ENCODE results near the gene CHRM4.
"Not testable (repeated sequence)": the region's sequence is repeated elsewhere in the genome, so short reads cannot be mapped to it uniquely, and the experiment has no call there.

Gene CHRM4

DNA sequence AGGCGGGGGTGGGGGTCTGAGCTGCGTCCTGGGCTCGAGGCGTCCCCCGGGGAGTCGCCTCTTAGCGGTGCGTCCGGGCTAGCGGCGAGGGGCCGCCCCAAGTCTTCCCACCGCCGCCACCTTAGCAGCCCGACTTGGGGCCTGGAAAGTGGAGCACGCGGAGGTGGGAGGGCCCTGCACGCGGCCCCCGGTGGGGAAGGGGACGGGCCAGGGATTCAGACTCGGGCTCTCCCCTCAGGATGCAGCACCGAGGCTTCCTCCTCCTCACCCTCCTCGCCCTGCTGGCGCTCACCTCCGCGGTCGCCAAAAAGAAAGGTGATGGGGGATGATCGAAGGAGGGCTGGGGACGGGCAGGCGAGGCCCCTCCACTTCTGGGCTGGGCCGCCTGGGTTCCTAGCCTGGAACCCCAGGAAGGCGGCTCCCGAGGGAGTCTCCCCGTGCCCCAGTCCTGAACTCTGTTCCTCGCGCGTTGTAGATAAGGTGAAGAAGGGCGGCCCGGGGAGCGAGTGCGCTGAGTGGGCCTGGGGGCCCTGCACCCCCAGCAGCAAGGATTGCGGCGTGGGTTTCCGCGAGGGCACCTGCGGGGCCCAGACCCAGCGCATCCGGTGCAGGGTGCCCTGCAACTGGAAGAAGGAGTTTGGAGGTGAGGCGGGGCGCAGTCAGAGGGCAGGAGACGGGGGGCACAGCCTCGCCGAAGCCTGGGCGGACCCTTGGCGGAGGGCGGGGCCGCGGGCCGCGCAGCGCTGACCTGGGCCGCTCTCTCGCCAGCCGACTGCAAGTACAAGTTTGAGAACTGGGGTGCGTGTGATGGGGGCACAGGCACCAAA is 9.5 kb downstream of the CHRM4 start:
- peak; percentile 48 for DNase-seq (ENCODE audit: low spot score)

DNA sequence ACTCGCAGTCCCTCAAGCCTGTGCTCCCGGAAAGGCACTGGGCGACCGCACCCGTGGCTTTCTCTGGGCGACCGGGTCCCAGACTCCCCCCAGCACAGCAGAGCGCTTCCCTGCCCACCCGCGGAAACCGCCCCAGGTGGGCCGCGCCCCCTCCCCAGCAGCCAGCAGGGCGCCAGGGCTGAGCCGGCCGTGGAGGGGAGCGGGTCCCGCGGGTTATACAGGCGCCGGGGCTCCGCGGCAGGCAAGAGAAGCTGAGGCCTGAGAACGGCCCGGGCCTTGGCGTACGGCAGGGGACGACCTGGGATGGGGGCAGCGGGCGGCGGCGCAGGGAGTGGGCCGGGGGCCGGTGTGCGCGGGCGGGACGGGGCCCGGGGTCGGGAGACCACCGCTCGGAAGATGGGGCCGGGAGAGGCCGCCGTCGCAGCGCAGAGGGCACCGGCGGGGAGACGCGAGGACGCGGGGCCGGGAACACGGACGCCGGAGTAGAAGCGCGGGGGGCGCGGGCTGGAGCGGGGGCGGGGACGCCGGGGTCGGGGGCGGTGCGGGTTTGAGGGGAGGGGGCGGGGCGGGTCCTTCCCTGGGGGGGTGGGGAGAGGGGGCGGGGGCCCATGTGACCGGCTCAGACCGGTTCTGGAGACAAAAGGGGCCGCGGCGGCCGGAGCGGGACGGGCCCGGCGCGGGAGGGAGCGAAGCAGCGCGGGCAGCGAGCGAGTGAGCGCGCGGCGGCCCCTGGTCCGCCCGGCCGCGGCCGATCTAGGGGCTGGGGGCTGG is 10.3 kb downstream of the CHRM4 start, which contains the start of gene MDK:
MDK (plus strand) TSS at position 622 of the 771 bp plus-strand sequence. CDS start 389 bp downstream, outside the sequence.
- DNase-seq (ENCODE audit: low spot score), result peak; percentile 53

DNA sequence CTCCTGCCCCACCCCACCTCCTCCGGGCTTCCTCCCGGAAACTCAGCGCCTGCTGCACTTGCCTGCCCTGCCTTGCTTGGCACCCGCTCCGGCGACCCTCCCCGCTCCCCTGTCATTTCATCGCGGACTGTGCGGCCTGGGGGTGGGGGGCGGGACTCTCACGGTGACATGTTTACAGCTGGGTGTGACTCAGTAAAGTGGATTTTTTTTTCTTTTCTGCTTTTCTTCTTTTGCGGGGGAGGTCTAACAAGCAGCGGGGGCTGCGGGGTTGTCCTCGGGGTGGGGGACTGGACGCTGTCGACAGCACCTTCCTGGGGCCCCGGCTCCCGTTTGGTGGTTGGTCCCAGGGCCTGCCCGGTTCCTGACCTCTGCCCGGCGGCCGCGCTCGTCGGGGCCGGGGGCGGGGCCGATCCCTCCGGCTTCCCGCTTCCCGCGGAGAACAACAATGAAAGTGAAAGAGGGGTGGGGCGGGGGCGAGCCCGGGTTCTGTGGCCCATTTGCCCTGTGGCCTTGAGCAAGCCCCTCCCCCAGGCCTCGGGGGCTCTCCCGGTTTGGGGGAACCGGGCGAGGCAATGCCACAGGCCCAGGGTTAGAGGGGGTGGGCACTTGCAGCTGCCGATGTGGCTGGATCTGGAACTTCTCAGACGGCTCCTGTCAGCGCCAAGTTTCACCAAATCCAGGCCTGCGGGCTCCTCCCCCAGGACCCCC is 11.1 kb downstream of the CHRM4 start:
- peak; percentile 72 for DNase-seq (ENCODE audit: low spot score)

DNA sequence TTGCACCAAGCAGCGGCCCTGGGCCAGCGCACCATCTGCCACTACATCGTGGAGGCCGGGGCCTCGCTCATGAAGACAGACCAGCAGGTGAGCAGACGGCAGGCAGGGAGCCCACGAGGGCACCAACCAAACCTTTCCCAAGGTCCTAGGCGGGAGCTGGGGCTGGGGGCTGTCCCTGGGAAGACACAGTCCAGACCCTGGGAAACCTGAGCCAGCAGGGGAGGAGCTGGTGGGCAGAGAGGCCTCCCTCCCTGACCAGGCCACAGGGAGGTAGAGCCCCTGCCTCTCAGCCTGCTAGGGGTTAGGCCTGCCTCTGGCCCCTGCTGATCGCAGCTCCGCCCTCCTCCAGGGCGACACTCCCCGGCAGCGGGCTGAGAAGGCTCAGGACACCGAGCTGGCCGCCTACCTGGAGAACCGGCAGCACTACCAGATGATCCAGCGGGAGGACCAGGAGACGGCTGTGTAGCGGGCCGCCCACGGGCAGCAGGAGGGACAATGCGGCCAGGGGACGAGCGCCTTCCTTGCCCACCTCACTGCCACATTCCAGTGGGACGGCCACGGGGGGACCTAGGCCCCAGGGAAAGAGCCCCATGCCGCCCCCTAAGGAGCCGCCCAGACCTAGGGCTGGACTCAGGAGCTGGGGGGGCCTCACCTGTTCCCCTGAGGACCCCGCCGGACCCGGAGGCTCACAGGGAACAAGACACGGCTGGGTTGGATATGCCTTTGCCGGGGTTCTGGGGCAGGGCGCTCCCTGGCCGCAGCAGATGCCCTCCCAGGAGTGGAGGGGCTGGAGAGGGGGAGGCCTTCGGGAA is 11.9 kb downstream of the CHRM4 start:
- DNase-seq (ENCODE audit: low spot score), result not testable (repeated sequence)

DNA sequence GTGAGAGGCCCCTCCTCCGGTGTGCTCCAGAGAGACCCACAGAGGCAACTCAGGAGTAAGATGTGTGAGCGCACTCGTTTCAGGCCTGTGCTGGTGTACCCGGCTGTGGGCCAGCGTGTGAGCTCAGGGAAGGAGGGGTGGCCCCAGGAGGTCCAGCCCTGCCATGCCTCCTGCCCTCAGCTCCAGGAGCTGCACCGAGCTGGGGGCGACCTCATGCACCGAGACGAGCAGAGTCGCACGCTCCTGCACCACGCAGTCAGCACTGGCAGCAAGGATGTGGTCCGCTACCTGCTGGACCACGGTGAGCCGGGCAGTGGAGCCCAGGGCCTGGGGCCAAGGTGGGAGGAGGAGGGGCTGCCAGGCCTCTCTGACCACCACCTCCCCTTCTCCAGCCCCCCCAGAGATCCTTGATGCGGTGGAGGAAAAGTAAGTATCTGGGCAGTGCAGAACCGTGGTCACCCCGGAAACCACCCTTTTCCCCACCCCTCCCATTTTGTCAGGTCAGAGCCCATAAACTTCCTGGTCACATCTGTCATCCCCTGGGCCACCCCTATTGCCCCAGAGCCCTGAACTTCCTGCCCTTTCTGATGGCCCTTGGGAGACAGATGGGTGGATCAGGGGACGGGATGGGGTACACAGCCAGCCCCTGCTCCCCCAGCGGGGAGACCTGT is 12.6 kb downstream of the CHRM4 start:
- no peak for DNase-seq (ENCODE audit: low spot score)

DNA sequence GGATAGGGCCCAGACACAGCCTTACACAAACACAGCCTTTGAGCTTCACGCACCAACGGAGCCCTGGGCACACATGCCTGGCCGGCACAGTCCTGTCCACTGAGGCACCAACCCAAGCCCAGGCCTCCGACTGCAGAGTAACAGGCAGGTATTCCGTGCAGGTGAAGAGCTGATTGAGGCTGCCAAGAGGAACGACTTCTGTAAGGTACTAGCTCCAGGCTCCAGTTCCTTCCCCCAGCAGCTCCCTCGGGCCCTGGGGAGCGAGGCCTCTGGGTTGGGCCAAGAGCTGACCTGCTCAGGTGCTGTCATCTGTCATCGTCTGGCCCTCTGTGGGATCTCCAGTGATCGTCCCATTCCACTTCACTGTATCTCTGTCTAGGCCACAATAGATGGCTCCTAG is 13.3 kb downstream of the CHRM4 start:
- no peak for DNase-seq (ENCODE audit: low spot score)

DNA sequence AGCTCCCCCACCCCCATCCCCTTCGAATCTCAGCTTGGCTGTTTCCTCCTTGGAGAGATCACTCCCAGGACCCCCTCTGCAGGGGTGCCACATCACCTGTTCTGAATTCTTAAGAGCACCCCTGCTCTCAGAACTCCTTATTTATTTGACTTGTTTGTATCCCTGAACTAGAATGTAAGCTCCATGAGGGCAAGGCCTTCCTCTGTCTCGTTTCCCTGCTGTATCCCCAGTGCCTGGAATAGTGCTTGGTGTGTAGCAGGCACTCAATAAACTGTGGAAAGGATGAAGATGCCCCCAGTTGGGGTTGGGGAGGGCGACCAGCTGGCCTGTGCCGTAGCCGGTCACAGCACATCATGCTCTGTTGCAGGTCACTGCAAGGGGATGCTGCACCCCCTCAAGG is 13.7 kb downstream of the CHRM4 start:
- no peak for DNase-seq (ENCODE audit: low spot score)

DNA sequence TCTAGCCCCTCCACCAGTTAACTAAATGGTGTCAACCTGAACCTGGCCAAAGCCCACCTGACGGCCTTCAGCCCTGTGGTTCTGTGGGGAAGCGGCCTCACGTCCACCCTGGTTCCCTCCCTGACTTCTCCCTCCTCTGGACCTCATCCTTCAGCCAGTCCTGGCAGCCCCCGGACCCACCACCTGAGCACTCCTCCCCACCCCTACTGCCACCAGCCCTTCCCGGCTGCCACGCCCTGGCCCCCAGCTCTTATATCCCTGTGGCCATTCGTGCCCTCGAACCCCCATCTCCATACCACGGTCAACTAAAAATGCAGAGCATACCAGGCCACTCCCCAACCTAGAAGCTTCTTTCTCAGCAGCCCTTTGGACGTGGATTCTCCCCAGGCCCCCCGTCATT is 14.3 kb downstream of the CHRM4 start:
- no peak for DNase-seq (ENCODE audit: low spot score)

DNA sequence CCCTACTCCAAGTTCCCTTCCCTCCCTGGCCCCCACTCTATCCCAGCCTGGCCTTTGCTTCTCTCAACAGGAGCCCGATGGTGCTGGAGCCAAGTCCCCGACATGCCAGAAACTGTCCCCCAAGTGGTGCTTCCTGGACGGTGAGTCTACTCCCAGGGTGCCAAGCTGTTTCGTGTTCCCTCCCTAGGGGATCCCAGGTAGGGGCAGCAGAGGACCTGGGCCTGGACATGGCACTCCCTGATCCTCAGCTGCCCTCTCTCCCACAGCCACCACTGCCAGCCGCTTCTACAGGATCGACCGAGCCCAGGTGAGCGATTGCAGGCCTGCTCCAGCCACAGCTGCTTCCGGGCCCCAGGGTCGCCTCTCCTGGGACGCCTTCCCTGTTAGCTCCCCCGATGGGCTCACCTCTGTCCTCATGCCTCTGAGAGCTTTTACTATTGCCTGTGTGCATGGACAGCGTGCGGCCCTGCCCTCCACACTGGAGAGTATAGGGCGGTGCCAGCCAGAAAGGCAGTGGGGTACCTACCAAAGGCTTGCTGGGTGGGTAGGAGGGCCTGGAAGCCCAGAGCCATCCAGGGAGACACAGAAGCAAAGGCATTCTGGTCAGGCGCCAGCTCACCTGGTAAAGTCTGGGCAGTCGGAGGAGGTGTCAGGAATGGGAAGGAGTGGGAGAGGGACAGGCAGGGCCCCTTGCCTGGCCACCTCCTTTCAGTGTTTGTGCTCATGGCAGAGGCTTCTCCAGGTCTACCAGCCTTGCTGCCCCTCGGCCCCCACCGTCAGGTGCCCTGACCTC is 15.1 kb downstream of the CHRM4 start:
- no peak for DNase-seq (ENCODE audit: low spot score)

DNA sequence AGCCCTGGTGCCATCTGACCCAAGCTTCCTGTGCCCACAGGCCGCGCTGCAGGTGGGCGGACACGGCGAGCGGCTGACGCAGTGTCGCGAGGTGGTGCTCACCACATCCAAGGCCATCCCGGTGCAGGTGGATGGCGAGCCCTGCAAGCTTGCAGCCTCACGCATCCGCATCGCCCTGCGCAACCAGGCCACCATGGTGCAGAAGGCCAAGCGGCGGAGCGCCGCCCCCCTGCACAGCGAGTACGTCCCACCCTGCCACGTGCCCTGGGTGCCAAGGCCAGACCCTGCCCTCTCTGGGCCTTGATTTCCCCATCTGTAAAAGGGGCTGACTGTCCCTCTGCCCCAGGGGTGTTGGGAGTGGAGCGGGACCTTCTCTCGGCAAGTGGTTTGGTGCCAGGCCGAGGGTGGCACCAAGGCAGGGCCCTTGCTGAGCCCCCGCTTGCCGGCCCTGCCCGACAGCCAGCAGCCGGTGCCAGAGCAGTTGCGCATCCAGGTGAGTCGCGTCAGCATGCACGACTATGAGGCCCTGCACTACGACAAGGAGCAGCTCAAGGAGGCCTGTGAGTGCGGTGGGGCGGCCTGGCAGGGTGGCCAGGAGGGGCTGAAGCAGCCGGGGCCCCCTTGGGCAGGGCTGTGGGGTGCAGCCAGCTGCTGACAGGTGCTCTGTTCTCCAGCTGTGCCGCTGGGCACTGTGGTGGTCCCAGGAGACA is 16.0 kb downstream of the CHRM4 start:
- no peak for DNase-seq (ENCODE audit: low spot score)

DNA sequence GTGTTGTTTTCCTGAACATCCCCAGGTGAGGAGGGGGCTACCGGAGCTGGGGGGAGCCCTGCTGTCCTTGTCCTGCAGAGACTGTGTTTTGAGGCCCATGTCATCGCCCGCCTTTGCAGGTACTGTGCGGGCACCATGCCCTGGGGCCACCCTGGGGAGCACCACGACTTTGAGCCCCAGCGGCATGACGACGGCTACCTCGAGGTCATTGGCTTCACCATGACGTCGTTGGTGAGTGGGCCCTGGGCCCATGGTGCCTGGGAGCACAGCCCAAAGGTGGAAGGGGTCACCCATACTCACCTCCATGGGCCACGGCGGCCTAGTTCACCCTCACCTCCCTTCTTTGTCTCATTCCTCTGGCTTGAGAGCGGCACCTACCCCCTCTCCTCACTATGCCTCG is 16.8 kb downstream of the CHRM4 start:
- no peak for DNase-seq (ENCODE audit: low spot score)

DNA sequence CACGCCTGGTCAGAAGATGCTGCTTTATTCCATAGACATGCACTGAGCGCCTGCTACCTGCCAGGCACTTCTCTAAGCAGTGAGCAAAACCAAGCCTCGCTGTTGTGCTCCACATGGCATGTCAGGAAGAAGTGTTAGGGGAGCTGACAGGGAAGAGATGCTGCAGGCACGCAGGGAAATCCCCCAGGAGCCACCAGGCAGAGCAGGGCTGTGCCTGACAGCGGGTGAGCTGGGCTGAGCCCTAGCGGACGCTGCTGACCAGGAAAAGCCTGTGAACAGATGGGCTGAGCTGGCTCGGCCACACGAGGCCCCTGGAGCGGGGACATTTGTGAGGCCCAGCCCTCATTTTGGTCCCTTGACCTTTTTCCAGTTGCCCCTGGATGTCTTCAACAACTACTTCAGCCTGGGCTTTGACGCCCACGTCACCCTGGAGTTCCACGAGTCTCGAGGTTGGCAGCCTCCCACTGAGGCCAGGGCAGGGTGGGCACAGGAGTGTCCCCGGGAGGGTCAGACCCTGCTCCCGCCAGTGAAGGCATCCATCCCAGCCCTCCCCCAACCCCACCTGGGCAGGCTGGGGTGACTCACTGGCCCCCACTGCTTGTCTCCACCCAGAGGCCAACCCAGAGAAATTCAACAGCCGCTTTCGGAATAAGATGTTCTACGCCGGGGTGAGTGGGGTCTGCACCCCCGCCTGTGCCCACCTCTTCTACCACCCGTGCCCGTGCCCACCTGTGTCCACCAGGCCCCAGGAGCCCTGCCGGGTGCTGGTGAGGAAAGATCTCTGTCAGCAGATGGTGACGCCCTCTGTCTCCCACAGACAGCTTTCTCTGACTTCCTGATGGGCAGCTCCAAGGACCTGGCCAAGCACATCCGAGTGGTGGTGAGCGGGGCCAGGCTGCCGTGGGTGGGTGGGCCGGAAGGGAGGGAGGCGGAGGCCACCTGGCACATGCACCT is 17.5 kb downstream of the CHRM4 start:
- DNase-seq (ENCODE audit: low spot score), result no peak

DNA sequence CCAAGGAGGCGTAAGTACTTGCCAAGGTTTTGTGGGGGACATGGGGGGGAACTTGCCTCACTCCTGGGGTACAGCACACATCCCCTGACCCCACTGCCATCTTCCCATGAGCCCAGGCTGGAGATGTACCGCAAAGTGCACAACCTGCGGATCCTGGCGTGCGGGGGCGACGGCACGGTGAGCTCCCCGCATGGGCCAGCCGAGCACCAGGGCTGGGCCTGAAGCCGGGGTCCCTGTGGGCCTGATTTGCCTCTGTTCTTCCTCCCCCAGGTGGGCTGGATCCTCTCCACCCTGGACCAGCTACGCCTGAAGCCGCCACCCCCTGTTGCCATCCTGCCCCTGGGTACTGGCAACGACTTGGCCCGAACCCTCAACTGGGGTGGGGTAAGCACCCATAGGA is 19.1 kb downstream of the CHRM4 start:
- not testable (repeated sequence) for DNase-seq (ENCODE audit: low spot score)

DNA sequence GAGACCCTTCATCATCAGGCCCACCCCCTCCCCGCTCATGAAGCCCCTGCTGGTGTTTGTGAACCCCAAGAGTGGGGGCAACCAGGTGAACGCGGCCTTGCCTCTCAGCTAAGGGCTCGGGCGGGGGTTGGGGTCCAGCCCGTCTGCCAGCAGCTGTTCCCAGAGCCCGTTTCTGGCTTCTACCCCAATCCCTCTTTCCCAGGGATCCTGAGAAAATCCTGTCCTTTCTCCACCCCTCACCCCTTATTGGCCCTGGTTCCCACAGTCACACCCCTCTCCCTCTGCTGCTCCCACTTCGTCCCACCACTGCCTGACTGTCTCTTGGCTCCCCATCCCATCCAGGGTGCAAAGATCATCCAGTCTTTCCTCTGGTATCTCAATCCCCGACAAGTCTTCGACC is 19.5 kb downstream of the CHRM4 start:
- DNase-seq (ENCODE audit: low spot score), result no peak

DNA sequence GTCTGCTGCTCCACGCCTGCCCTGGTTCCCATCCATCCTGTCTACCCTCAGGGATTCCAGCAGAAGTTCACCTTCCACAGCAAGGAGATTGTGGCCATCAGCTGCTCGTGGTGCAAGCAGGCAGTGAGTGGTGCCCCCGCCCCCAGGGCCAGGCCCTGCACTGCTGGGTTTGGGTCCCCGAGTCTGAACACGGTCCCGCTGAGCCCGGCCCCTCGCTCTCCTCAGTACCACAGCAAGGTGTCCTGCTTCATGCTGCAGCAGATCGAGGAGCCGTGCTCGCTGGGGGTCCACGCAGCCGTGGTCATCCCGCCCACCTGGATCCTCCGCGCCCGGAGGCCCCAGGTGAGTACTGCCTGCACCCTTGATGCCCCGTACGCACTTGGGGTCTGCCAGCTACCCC is 20.3 kb downstream of the CHRM4 start:
- DNase-seq (ENCODE audit: low spot score), result not testable (repeated sequence)

DNA sequence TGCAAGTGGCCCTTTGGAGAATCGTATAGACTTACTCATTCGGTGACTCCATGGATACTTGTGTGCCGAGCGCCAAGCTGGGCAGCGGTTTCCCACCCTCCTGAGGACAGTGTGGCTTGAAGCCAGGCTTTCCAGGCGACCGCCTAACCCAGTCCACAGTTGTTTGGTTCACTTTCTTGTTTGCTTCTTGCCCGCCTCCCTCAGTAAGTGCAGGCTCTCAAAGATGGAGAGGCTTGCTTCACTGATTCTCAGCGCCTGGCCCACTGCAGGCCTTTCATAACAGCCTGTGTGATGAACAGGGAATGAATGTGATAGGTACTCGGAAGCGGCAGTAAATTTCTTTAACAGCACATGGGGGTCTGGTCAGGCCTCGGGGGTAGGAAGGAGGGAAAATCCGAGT is 21.3 kb downstream of the CHRM4 start:
- no peak for DNase-seq (ENCODE audit: low spot score)

DNA sequence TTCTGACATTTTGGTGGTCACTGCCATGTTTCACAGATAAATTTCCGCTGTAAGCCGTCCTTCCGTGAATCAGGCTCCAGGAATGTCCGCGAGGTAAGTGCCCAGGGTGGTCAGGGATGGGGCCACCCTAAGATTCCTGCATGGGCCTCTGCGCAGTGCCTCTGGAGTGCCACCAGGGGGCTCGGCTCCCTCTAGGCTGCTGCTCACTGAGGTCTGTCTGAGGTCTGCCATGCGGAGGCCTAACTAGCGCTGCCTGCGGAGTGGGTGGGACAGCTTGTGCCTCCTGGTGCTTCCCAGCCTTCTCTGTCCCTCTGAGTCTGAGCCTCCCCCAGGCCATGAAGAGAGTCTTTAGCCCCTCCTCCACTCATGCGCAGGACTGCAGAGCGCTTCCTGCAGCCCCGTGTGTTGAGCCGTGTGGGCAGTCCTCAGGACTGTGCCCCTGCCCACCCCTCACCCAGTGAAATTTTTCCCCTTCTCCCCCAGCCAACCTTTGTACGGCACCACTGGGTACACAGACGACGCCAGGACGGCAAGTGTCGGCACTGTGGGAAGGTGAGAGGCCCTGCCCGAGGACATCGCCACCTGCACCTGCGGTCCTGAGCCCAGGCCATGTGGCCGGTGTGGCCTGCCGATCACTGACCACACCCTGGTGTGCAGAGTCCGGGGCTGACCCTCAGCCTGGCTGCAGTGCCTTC is 22.0 kb downstream of the CHRM4 start:
- DNase-seq (ENCODE audit: low spot score), result peak; percentile 78

DNA sequence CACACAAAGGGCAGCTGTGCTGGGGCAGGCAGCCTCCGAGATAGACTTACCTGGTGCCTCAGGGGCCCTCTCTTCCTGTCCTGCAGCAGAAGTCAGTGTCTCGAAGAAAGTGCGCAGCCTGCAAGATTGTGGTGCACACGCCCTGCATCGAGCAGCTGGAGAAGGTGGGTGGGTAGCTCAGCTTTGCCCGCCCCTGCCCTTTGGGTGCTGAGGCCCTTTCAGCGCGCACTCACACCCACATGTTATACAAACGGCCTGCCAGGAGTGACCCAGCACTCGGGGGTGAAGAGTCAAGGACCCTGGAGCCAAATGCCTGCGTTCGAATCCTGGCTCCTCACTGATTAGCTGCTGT is 23.7 kb downstream of the CHRM4 start:
- no peak for DNase-seq (ENCODE audit: low spot score)

Data from RKO (cell line).